NCI-H146 treated with DMSO at 0.1 percent for 48 hours (cell line): ENCODE data around the gene CLTCL1.

Experiments used
- DNase-seq: peaks from one replicate; lab custom pipeline; 2025; ENCODE audit not compliant: unreplicated experiment; lab: John Stamatoyannopoulos, UW

The CLTCL1 gene

DNA sequence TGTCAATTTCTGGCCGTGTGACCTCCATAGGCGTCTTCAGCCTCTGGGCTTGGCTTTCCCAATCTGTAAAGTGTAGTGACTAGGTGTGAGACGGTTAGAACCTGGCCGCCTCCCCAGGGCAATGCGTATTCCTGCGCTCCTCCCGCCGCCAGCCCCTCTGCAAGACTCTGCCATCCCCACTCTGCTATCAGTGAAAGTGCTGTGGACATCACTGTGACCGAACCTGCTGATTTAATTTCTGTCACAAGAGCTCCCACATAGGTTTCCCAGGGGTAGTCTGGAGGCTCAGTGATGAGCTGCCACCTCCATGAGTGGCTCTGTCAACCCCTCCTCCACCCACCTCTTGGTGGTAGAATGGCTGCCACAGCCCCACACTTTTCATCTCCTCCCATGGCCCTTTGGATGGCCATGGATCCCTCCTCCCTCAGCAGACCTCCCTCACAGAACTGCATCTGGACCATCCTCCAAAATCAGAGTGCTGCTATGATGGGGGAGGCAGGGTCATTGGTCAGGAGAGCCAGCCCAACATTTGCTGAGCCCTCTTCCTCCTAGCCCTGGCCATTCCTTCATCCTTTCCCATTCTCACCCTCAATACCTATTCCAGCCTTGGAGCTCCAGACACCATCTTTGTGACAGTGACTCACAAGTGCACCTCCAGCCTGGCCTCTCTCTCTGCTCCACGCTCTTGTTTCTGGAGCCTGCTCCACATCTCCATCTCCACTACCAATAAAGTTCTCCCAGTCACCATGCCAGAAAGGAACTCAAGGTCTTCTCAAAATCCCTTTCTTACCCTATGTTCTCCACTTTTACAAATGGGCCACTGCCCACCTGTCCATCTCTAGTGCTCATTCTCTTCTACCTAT lies 140.0 kb downstream of the CLTCL1 start:
- DNase-seq: no peak

DNA sequence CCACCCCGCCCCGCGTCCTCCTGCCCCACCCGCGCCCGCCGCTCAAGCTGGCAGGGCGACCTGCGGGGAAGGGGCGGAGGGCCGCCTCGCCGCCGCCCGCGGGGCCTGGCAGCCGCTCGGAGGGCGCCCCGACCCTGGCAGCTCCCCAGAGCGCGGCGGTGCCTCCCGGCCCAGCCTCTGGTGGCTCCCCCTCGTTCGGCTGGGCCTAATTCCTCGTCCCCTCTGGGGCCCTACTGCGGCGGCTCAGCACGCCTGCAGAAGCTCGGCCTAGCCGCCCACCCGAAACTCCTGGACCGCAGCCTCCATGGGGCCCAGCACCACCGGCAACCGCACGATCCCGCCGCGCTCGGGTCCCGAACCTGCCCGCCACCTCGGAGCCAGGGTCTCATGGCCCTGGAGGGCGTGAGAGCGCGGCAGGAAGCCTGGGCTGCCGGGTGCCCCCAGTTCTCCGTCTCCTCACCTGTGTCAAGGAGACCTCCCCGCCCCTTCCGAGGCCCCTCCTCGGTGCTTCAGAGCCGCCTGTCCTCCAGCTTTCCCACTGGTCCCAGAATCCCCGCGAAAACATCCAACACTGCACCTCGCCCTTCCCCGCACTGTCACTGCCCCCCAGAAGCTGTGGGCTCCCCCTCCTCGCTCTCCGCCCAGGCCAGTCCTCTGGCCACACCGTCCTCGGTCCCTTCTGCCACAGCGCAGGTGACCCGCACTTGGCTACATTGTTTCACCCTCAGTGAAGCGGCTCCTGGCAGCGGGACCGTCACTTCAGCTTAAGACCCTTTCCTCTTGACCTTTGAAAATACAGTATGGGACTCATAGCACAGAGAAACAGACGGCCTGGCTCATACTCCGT lies 140.8 kb downstream of the CLTCL1 start:
- no peak for DNase-seq

- no peak for DNase-seq
Measured at GRCh38 chr22:19149991-19150390, 141.5 kb downstream of the CLTCL1 start, which contains the start of gene GSC2. TSS of gene GSC2 (minus strand) at chr22:19150292. CDS start at chr22:19150283, 9 bp downstream.

DNA sequence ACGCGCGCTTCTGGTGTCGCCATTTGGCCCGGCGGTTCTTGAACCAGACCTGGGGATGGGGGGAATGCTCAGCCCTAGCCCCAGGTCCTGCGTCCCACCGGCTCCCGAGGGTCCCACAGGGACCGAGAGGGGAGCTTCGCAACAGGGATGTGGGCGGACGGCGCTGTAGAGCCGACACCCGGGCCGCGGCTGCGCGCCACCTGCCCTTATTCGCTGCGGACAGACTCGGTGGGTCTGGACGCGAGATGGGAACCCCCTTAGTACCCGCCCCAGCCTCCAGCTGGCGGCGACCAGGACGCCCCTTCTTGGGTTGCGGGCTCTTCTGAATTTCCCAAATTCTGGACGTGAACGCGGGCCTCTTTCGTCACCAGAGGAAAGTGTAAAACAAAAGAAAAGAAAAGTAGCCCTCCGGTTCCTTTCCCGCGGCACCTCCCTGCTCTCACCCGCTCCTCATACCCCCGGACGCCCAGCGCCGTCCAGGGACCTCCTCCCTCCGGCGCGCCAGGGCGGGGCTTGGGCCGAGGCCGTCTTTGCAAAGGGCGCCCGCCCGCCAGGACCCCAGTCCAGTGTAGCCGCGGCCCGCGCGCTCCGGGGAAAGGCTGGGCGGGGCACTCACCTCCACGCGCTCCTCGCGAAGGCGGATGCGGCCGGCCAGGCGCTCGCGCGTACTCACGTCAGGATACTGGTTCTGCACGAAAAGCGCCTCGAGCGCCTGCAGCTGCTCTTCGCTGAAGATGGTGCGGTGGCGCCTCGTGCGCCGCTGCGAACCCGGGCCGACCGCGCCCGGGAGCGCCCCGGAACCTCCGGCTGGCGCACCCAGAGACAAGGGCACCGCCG lies 142.3 kb downstream of the CLTCL1 start:
- no peak for DNase-seq

DNA sequence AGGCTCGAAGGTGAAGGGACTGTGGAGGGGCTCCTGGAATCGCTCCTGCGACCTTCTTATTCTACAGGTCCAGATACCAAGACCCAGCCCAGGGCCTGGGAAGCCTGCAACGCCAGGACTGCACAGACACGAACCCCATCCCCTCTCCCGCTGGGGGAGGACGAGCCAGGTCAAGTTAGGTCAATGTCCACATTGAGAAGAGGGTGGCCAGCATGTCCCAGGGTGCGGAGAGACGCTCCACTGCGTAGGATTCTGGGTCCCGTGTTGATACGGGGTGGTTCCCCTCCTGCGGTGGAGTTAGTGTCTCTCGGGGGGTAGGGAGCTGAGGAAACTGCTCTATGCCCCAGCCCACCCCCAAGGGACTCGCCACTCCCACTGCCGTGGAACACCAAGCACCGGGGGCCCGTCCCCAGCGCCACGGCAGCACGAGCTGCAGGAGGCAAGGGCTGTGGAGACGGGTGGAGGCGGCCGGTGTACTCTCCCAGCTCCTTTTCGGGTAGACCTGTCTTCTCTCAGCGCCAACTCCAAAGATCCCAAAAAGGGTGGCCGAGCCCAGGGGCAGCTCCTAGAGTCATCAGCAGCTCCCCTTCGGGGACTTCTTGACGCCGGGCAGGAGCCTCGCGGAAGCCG lies 143.0 kb downstream of the CLTCL1 start:
- DNase-seq: no peak

DNA sequence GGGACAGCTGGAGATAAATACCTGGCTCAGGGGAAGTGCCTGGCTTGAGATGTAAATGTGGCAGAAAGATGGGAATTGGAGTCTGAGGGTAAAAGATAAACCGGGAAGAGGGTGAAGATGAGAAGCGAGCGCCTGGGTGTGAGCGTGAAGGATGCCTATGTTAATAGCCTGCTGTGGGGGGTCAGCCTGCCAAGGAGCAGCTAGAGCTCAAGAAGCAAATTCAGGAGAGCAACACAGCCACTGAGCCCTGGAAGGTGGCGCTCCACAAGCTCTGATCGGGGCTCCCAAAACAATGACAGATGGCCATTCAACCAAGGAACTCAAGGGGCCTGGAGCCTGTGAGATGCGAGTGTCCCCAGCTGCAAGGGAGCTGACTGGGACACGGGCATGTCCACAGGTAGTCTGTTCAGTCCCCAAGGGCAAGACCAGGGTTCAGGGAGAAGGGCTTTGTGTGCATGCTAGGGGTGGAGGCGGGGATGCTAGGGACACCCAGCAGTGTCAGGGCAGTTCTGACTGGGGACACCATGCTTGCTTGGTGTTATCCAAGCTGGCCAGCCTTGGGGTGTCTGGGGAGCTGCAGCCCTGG lies 144.2 kb downstream of the CLTCL1 start:
- DNase-seq: no peak

GRCh38 chr22:19146215-19146968 lies 145.1 kb downstream of the CLTCL1 start:
- DNase-seq: no peak

GRCh38 chr22:19143967-19144400 lies 147.5 kb downstream of the CLTCL1 start:
- DNase-seq: no peak

DNA sequence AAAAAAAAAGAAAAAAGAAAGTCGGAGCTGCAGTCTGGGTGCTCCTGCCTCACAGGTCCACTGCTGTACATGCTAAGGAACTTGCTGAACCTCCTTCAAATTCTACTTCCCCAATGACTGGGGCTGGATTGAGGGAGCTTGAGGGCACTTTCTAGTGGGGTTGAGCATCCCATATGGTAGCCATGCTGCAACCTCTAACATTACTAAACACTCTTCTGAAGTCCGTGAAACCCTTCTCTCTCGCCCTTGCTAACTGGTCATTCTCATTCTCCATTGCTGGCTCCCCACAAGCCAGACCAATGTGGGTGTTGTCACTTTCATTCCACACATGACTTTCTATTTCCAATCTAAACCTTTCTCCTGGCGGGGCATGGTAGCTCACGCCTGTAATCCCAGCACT lies 148.3 kb downstream of the CLTCL1 start:
- no peak for DNase-seq

DNA sequence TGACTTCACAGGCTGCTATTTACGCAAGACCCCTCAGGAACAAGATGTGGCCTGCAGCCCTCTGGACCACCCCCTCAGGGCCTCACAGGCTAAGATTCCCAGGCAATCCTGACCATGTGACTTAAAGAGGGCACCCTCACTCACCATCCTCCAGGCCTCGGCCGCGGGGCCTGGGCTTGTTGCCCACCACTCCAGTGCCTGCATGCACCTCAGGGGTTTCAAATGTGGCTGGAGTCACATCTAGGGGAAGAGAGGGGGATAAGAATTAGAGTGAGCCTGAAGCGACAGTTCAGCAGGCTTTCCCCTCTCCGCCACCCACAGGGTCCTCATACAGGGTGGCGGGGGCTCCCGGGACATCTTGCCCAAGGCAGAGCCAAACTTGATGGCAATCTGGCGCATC lies 149.1 kb downstream of the CLTCL1 start:
- DNase-seq: no peak

DNA sequence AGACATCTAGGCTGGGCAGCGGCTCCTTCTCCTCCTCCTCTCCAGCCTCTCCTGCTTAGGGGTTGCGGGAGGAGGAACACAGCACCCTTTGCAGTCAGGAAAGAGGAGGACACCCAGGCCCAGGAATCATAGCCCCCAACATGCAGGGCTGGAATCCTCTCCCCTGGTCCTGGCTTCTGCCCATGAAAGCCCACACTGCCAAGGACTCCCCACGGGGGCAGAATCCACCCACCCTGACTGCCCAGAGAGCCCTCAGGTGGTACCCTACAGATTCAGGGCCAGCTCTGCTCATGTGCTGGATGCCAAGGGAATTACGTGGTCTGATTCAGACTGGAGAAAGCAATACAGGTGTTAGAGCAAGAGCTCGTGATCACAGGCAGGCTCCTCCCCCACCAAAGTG lies 151.5 kb downstream of the CLTCL1 start:
- no peak for DNase-seq

GRCh38 chr22:19139001-19139356 lies 152.5 kb downstream of the CLTCL1 start:
- DNase-seq: no peak

- DNase-seq: no peak
Measured at GRCh38 chr22:19138217-19139000, 153.1 kb downstream of the CLTCL1 start.

GRCh38 chr22:19137384-19138216 lies 153.9 kb downstream of the CLTCL1 start:
- no peak for DNase-seq

- DNase-seq: no peak
Measured at GRCh38 chr22:19136915-19137314, 154.6 kb downstream of the CLTCL1 start.

DNA sequence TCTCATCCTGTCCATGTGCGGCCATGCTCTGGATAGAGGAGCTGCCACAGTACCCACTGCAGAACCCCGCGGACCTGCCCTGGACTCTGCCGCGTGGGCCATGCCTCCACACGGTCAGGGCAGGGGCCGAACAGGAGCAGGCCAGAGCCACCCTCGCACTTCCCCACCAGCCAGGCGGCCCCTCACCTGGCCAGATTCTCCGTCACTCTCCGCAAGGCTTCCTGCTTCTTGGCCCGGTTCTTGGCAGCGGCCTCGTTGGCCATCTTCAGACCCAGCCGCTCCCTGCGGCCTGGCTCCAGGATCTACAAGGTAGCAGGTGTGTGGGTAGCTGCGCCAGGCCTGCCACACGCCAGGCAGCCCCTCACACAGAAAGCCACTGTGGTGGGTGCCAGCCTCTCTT lies 156.6 kb downstream of the CLTCL1 start:
- DNase-seq: no peak

GRCh38 chr22:19134176-19134831 lies 157.2 kb downstream of the CLTCL1 start:
- DNase-seq: no peak
